Head of caudate nucleus (tissue), 42 donors: ENCODE measurements around the gene SLC44A3.

Experiments used
- DNase-seq, 42 donors: peaks; one replicate each; pipeline versions ENCODE4 v3.0.0 to v3.0.0-alpha.2; 2020 to 2021; ENCODE audit warnings: mixed read lengths in 7 of 42
- intact Hi-C: fragments of 100-400 bp; cut with DNase I; formaldehyde crosslinking; loops from one replicate; pipeline ENCODE4 v1.15.0; 2022

The SLC44A3 gene

GRCh38 chr1:94942171-94943128 lies 122.3 kb downstream of the SLC44A3 start:
- intact Hi-C loops = no loop called here
- DNase-seq = no peak
